ENCODE data around the gene PRAMEF7.
"Not testable (repeated sequence)": the region's sequence is repeated elsewhere in the genome, so short reads cannot be mapped to it uniquely, and the experiment has no call there.

Gene PRAMEF7

GRCh38 chr1:12916310-12916709, at the start of gene PRAMEF7:
Gene PRAMEF7 (plus strand): TSS chr1:12916610. CDS start chr1:12917693, 1,083 bp downstream.
- not testable (repeated sequence) for H3K36me3 ChIP-seq (ENCODE audit: control insufficient read depth, low read length); H3K79me2 ChIP-seq (ENCODE audit: control insufficient read depth, low read length); H3K9me3 ChIP-seq (ENCODE audit: control insufficient read depth, insufficient read depth, low read length); H3K4me3 ChIP-seq (ENCODE audit: low read length); H3K9me2 ChIP-seq (replicated peaks; ENCODE audit: control insufficient read depth, low read length); H4K20me1 ChIP-seq (ENCODE audit: control insufficient read depth, insufficient read depth, low read depth, low read length); H3K27me3 ChIP-seq (ENCODE audit: control insufficient read depth, low read length); H3K4me2 ChIP-seq (ENCODE audit: low read length); H3K27ac ChIP-seq (ENCODE audit: low read depth, low read length); H3K4me1 ChIP-seq (ENCODE audit: control insufficient read depth, low read length); H3F3A ChIP-seq (ENCODE audit: control insufficient read depth, insufficient read depth)

GRCh38 chr1:12878453-12878852, 38.0 kb upstream of the PRAMEF7 start:
- not testable (repeated sequence) for H4K20me1 ChIP-seq (ENCODE audit: control insufficient read depth, insufficient read depth, low read depth, low read length); H3K4me2 ChIP-seq (ENCODE audit: low read length); H3K27me3 ChIP-seq (ENCODE audit: control insufficient read depth, low read length); H3K9me3 ChIP-seq (ENCODE audit: control insufficient read depth, insufficient read depth, low read length); H3F3A ChIP-seq (ENCODE audit: control insufficient read depth, insufficient read depth); H3K79me2 ChIP-seq (ENCODE audit: control insufficient read depth, low read length); H3K9me2 ChIP-seq (replicated peaks; ENCODE audit: control insufficient read depth, low read length); H3K4me3 ChIP-seq (ENCODE audit: low read length); H3K27ac ChIP-seq (ENCODE audit: low read depth, low read length); H3K36me3 ChIP-seq (ENCODE audit: control insufficient read depth, low read length); H3K4me1 ChIP-seq (ENCODE audit: control insufficient read depth, low read length)

DNA sequence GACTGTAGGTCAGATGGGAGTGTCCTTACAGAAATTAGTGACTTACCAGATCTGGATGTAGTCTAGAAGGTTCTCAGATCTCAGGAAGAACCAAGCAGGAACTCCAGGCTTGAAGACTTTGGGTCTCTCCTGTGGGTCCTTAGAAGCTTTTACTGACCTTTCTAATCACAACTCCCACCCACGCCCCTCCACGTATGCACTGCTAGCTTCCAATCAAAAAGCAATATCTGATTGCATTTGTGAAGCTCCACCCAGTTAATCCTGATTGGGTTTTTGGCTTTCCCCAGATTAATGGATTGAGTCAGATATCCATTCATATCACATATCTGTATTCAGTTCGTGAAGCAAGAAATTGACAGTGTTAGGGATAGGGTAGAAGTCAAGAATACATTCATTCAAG, 30.3 kb upstream of the PRAMEF7 start, which contains the start of gene PRAMEF4:
Gene PRAMEF4, minus strand, starts transcription at position 101 of the 400 bp plus-strand sequence. CDS start 2,807 bp downstream, outside the sequence.
- H4K20me1 ChIP-seq (ENCODE audit: control insufficient read depth, insufficient read depth, low read depth, low read length): not testable (repeated sequence)

GRCh38 chr1:12898170-12898569, 18.2 kb upstream of the PRAMEF7 start, which contains the start of gene PRAMEF10:
Gene PRAMEF10 (minus strand): TSS chr1:12898270. CDS start chr1:12895847, 2,423 bp downstream.
- H4K20me1 ChIP-seq (ENCODE audit: control insufficient read depth, insufficient read depth, low read depth, low read length); H3K9me2 ChIP-seq (replicated peaks; ENCODE audit: control insufficient read depth, low read length); H3K79me2 ChIP-seq (ENCODE audit: control insufficient read depth, low read length); H3K36me3 ChIP-seq (ENCODE audit: control insufficient read depth, low read length); H3K4me2 ChIP-seq (ENCODE audit: low read length); H3K27ac ChIP-seq (ENCODE audit: low read depth, low read length); H3F3A ChIP-seq (ENCODE audit: control insufficient read depth, insufficient read depth); H3K9me3 ChIP-seq (ENCODE audit: control insufficient read depth, insufficient read depth, low read length); H3K4me3 ChIP-seq (ENCODE audit: low read length); H3K27me3 ChIP-seq (ENCODE audit: control insufficient read depth, low read length); H3K4me1 ChIP-seq (ENCODE audit: control insufficient read depth, low read length): not testable (repeated sequence)

More for the DNA sequence above, 30.3 kb upstream of the PRAMEF7 start, which contains the start of gene PRAMEF4:
- not testable (repeated sequence) for H3K9me2 ChIP-seq (replicated peaks; ENCODE audit: control insufficient read depth, low read length); H3K4me3 ChIP-seq (ENCODE audit: low read length); H3K79me2 ChIP-seq (ENCODE audit: control insufficient read depth, low read length); H3K4me2 ChIP-seq (ENCODE audit: low read length); H3F3A ChIP-seq (ENCODE audit: control insufficient read depth, insufficient read depth); H3K27me3 ChIP-seq (ENCODE audit: control insufficient read depth, low read length); H3K27ac ChIP-seq (ENCODE audit: low read depth, low read length); H3K9me3 ChIP-seq (ENCODE audit: control insufficient read depth, insufficient read depth, low read length); H3K36me3 ChIP-seq (ENCODE audit: control insufficient read depth, low read length); H3K4me1 ChIP-seq (ENCODE audit: control insufficient read depth, low read length)

DNA sequence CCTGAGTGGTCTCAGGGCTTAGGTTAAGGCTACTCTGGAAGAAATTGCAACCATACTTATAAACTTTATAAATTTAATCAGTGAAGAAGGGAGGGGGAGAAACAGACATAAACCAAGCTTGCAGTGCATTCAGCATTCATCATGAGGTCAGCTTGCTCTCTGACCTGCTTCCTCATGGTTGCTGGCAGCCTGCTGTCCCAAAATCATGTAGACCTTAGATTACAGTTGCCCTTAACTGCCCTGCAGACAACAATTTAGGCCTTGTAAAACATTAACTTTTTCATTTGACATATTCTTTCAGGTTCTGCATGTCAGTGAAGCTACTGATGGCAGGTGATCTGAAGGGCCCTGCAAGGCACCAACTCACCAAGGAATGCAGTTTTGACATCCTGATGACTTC, 17.2 kb upstream of the PRAMEF7 start:
- not testable (repeated sequence) for H3K4me3 ChIP-seq (ENCODE audit: low read length); H3K9me2 ChIP-seq (replicated peaks; ENCODE audit: control insufficient read depth, low read length); H4K20me1 ChIP-seq (ENCODE audit: control insufficient read depth, insufficient read depth, low read depth, low read length); H3K9me3 ChIP-seq (ENCODE audit: control insufficient read depth, insufficient read depth, low read length); H3F3A ChIP-seq (ENCODE audit: control insufficient read depth, insufficient read depth); H3K36me3 ChIP-seq (ENCODE audit: control insufficient read depth, low read length); H3K79me2 ChIP-seq (ENCODE audit: control insufficient read depth, low read length); H3K4me1 ChIP-seq (ENCODE audit: control insufficient read depth, low read length); H3K27ac ChIP-seq (ENCODE audit: low read depth, low read length); H3K4me2 ChIP-seq (ENCODE audit: low read length); H3K27me3 ChIP-seq (ENCODE audit: control insufficient read depth, low read length)

DNA sequence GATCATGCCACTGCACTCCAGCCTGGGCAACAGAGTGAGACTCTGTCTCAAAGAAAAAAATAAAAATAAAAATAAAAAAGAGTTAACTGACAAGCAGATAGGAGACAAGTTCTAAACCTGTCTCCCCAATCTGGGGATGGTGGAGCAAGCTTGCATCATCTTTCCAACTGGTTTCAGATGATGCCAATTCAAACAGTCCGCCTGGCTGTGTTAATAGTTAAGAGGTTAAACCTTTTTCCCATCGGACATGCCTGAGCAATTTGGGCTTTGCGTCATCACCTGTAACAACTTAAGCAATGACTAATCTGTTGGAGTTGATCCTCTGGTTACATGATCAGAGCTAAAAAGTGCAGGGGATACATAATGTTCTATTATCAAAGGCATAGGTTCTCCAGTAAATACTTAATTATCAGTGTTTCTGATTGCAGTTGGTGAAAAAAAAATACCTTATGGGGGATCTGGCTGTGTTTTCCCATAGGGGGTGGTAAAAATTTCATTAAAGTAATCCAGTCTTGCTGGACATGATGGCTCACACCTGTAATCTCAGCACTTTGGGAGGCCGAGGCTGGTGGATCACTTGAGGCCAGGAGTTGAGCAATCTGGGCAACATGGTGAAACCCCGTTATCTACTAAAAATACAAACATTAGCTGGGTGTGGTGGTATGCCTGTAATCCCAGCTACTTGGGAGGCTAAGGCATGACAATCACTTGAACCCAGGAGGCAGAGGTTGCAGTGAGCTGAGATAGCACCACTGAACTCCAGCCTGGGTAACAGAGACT, 12.4 kb upstream of the PRAMEF7 start:
- H3K27ac ChIP-seq (ENCODE audit: low read depth, low read length); H3K79me2 ChIP-seq (ENCODE audit: control insufficient read depth, low read length); H3K9me2 ChIP-seq (replicated peaks; ENCODE audit: control insufficient read depth, low read length); H3F3A ChIP-seq (ENCODE audit: control insufficient read depth, insufficient read depth); H3K4me2 ChIP-seq (ENCODE audit: low read length); H3K27me3 ChIP-seq (ENCODE audit: control insufficient read depth, low read length); H4K20me1 ChIP-seq (ENCODE audit: control insufficient read depth, insufficient read depth, low read depth, low read length); H3K9me3 ChIP-seq (ENCODE audit: control insufficient read depth, insufficient read depth, low read length); H3K4me3 ChIP-seq (ENCODE audit: low read length); H3K36me3 ChIP-seq (ENCODE audit: control insufficient read depth, low read length); H3K4me1 ChIP-seq (ENCODE audit: control insufficient read depth, low read length): not testable (repeated sequence)

DNA sequence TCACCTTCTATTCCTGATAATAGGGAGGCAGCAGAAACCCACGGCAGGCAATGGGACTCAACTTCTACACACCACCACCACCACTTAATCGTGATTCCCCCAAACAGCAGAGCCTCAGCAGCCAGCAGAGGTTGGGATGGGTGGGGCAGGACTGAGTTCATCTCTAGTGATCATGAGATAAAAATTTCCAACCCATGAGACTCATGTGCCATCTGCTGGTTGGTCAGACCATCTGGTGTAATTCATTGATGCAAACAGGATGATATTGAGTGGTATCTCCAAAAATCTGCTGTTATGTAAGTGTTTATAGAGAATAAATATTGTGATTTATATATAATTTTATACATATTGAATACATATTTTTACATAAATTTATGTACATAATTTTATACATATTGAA, 5.3 kb downstream of the PRAMEF7 start:
- not testable (repeated sequence) for H3K9me2 ChIP-seq (replicated peaks; ENCODE audit: control insufficient read depth, low read length); H3K4me3 ChIP-seq (ENCODE audit: low read length); H3K27me3 ChIP-seq (ENCODE audit: control insufficient read depth, low read length); H3F3A ChIP-seq (ENCODE audit: control insufficient read depth, insufficient read depth); H4K20me1 ChIP-seq (ENCODE audit: control insufficient read depth, insufficient read depth, low read depth, low read length); H3K27ac ChIP-seq (ENCODE audit: low read depth, low read length); H3K79me2 ChIP-seq (ENCODE audit: control insufficient read depth, low read length); H3K9me3 ChIP-seq (ENCODE audit: control insufficient read depth, insufficient read depth, low read length); H3K36me3 ChIP-seq (ENCODE audit: control insufficient read depth, low read length); H3K4me1 ChIP-seq (ENCODE audit: control insufficient read depth, low read length); H3K4me2 ChIP-seq (ENCODE audit: low read length)

GRCh38 chr1:12924368-12924767, 8.0 kb downstream of the PRAMEF7 start:
- not testable (repeated sequence) for H3K79me2 ChIP-seq (ENCODE audit: control insufficient read depth, low read length); H3F3A ChIP-seq (ENCODE audit: control insufficient read depth, insufficient read depth); H3K4me2 ChIP-seq (ENCODE audit: low read length); H3K9me3 ChIP-seq (ENCODE audit: control insufficient read depth, insufficient read depth, low read length); H3K36me3 ChIP-seq (ENCODE audit: control insufficient read depth, low read length); H3K27ac ChIP-seq (ENCODE audit: low read depth, low read length); H3K4me3 ChIP-seq (ENCODE audit: low read length); H4K20me1 ChIP-seq (ENCODE audit: control insufficient read depth, insufficient read depth, low read depth, low read length); H3K27me3 ChIP-seq (ENCODE audit: control insufficient read depth, low read length); H3K4me1 ChIP-seq (ENCODE audit: control insufficient read depth, low read length); H3K9me2 ChIP-seq (replicated peaks; ENCODE audit: control insufficient read depth, low read length)
